UCSD-AML1 (cell line): ENCODE data around the gene ZNF710.
A peak's percentile ranks its signal among the peaks of the same experiment; 100 is the strongest.
"Not testable (repeated sequence)": the region's sequence is repeated elsewhere in the genome, so short reads cannot be mapped to it uniquely, and the experiment has no call there.

Experiments used
- DNase-seq: peaks from one replicate; lab custom pipeline; 2025; ENCODE audit not compliant: unreplicated experiment; lab: John Stamatoyannopoulos, UW

The ZNF710 gene

DNA sequence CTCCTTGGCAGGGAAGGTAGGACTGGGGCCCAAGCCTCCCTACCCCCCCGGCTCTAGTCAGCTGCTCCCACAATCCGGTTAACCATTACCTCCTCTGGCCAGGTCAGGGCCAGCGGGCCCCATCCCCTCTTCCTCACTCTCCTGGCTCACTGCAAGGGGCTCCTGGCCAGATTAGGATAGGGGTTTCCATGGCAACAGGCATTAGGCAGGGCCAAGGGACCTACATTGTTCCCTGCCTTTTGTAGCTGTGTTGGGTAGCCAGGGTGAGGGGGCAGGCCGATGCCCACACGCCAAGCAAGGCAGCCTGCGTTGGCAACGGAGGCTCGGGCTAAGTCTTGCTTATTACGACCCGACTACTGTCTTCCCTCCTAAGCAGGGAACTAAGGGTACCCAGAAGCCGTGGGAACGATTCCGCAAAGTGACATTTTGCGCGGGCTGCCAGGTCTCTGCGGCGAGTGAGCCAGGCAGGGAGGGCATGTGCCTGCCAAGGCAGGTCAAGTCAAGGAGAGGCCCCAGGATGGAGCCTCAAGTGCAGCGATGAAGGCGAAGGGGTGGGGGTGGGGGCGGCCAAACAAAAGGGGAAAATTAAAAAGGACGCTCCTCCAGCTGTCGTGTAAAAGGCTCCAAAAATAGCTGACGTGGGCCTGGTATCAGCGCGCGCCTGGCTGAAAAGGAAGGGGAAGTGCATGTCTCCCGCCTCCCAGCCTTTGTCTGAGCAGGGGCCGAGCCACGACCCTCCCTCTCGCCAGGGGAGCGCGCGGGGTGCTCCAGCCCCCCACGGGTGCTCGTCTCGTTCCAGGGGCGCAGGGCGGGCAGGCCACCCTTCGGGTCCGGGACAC lies 100.2 kb downstream of the ZNF710 start:
- peak; percentile 65 for DNase-seq

DNA sequence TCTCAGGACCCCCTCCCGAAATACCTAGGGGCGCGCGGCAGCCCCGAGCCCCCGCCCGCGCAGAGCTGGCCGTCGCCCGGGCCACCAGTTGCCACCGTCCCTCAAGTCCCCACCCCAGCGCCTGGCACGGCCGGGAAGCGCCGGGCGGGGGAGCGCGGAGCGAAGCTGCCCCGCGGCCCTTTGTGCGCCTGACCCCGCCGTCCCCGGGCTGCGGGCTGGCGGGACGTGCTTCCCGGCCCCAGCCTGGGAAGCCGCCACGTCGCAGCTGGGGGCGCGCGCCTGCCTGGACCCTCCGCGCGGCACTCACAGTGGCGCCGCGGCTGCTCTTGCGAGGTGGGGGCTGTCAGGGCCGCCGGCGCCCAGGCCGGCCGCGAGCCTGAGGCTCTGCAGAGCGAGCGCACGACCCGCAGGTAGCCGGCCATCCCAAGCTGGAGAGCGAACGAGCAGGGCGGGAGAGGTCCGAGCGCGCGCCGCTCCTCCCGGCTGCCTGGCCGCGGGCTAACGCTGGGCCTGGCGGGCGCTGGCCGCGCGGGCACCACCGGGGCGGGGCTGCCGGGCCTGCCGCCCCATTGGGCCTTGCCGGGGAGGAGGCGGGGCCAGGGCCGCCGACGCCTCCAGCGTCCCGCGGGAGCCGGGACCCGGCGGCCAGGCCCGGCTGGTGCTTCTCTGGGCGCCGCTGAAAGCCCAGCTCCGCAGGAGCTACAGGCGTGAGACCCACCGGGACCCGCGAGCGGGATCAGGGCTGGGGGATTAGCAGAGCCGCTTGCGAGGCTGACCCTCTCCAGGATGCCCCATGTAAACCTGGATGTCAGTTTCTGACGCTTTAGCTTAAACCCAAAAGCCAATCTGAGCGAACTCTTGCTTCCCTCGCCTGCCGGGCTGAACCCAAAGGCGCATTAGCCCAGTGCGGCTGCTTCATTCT lies 101.1 kb downstream of the ZNF710 start, which contains the start of gene IDH2:
Gene IDH2 (minus strand): TSS at position 500 of the 922 bp plus-strand sequence. CDS start 78 bp downstream, at position 422.
- DNase-seq: peak; percentile 86

DNA sequence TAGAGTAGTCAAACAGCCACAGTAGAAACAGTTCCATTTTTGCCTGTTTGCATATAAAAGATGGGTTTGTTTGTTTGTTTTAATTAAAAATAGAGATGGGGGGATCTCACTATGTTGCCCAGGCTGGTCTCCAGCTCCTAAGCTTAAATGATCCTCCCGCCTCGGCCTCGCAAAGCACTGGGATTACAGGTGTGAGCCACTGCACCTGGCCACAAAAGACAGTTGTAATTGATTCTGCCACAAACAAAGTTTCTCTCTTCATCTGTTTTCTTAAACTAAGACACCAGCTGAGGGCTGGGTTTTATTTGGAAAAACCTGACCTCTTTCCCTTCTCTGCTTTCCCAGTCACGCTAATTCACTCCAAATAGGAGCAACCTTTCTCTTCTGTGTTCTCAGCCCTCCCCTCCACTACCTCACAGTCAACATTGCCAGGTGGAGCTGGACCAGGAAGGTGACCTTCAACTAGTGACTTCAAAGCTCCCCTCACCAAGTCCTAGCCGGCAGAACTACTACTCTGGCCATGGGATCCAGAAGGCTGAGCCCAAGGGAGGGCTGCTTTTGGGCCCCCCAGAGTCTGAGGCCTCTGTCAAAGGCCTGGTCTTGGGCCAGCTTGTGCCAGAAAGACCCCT lies 102.7 kb downstream of the ZNF710 start:
- no peak for DNase-seq

DNA sequence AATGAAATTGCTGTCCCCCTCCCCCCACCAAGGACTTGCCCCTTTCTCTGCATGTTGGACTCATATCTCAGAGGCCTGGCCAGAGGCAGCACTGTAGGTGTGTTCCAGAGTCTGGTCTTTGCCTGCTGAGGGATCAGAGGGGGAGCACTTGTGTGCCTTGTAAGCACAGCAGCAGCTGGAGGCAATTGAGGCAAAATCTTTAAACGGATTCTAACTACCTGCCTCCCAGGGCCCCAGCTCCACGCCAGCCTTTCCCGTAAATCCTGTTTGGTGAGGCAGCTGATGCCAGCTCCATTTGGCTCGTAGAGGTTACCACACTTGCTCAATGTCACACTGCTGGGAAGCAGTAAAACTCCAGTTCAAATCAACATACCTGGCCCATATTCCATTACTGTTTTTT lies 103.4 kb downstream of the ZNF710 start:
- DNase-seq: no peak

DNA sequence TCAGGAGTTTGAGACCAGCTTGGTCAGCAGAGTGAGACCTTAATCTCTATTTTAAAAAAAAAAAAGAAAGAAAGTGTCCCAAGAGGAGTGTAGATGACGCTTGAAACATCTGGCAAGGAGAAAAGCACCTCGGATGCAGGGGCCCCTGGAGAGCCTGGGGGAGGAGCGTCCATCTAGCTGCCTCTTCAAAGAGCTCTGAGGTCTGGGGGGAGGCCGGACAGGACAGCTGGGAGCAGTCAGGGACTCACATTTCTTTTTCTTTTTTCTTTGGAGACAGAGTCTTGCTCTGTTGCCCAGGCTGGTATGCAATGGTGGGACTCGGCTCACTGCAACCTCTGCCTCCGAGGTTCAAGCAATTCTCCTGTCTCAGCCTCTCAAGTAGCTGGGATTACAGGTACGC lies 104.4 kb downstream of the ZNF710 start:
- no peak for DNase-seq

DNA sequence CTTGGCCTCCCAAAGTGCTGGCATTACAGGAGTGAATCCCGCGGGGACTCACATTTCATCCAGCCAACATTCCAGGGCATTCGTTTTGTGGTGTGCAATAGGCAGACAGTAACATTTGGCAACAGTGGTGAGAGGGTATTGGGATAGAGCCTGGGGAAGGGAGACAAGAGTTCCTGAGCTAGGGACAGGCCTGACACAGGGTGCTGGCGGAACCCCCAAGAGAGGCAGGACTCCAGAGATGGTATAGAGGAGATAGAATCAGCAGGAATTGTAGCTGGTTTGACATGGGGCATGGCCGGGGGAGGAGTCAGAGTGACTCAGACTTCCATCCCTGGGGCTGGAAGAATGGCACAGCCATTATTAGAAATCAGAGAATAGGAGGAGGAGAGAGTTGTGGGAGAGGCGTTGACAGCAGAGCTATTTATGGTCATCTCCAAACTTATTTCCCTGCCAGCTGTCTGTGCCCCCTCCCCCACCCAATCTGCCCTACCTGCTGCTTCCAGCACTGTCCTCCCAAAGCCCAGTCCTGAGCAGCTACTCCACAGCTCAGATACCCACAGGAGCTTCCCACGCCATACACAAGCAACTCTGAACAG lies 105.5 kb downstream of the ZNF710 start:
- DNase-seq: no peak

DNA sequence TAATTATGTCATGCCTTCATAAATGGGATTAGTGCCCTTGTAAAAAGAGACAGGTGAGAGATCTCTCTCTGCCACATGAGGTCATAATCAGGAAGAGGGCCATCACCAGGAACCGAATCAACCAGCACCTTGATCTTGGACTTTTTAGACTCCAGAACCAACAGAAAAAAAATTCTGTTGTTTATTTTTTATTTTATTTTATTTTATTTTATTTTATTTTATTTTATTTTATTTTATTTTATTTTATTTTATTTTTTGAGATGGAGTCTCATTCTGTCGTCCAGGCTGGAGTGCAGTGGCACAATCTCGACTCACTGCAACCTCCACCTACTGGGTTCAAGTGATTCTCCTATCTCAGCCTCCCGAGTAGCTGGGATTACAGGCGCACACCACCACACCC lies 106.9 kb downstream of the ZNF710 start:
- DNase-seq: not testable (repeated sequence)

DNA sequence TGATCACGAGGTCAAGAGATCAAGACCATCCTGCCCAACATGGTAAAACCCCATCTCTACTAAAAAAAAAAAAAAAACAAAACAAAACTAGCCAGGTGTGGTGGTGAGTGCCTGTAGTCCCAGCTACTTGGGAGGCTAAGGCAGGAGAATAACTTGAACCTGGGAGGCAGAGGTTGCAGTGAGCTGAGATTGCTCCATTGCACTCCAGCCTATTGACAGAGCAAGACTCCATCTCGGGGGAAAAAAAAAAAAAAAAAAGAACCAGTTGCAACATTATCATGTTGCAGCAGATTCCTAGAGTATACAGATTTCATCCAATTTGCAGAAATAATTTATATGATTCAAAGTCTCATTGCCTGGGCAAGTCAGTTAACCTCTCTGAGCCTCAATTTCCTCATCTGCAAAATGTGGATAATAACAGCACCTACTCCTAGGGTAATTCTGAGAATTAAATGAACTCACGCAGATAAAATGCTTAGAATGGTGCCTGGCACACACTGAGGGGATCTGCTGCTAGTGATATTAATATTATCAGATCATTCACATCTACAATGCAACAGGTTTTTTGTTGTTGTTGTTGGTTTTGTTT lies 108.1 kb downstream of the ZNF710 start:
- not testable (repeated sequence) for DNase-seq

DNA sequence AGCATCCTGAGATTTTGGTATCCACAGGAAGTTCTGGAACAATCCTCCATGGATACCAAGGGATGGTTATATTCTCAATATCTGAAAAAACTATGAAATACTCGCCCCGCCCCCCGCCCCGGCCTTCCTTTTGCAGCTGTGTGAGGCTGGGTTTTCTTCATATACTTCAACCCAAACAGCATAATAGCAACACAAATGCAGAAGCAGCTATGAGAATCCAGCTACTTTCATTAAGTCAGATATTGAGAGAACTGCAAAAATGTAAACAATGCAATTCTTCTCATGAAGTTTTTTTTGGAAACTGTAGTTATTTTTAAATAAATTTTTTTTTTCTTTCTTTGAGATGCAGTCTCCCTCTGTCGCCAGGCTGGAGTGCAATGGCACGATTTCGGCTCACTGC lies 112.0 kb downstream of the ZNF710 start:
- DNase-seq: no peak

DNA sequence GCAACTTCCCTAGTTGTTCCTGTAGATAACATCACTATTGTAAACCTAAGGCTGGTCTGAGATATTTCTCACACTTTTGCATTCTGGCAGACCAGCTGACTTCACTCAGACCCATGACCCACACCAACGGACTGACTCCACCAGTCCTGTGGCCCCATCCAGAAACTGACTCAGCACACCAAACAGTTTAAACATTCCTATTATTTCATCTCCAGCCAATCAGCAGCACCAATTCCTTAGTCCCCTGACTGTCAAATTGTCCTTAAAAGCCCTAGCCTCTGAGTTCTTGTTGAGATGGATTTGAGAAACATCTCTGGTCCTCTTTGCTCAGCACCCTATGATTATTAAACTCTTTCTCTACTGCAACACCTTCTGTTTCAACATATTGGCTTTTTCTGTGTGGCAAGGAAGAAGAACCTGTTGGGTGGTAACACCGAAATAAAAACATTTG lies 113.4 kb downstream of the ZNF710 start:
- DNase-seq: no peak

DNA sequence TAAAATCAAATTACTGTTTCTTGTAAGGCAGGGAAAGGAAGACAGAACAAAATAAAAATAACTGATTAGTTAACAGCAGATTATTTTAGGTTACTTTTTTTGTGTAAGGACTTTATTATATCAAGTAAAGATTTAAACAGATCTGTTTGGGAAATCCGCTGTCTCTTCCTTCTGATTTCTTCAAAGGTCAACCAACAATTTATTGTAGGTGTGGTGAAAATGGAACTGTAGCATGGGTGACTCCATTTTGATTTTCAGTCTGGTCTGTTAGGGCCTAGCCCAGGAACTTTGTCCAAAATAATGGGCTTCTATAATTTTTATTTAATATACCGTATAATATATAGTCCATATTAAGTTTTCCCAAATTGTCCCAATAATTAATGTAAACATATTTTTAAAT lies 114.7 kb downstream of the ZNF710 start:
- DNase-seq: no peak

DNA sequence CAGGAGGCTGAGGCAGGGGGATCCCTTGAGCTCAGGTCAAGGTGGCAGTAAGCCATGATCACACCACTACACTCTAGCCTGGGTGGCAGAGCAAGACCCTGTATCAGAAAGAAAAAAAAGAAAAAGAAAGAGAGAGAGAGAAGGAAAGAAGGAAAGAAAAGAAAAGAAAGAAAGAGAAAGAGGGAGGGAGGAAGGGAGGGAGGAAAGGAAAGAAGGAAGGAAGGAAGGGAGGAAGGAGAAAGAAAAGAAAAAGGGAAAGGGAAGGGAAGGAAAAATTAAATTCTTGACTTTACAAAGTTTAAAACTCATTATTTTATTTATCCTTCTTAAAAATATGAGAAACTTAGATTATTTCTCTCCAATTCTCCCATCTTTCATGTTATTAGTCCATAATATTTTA lies 118.2 kb downstream of the ZNF710 start:
- no peak for DNase-seq

DNA sequence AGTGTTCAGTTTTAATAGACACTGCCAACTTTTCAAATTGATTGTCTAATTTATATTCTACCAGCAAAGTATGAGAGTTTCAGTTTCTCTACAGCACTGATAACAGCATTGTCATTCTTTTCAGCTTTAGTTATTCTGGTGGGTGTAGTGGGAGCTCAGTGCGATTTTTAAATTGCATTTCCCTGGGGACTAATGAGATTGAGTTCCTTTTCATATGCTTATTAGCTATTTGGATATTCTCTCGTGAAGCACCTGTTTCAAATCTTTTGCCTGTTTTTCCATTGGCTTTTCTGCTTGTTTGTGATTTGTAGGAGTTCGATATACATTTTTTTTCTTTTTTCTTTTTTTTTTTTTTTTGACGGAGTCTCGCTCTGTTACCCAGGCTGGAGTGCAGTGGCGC lies 120.0 kb downstream of the ZNF710 start:
- DNase-seq: no peak

DNA sequence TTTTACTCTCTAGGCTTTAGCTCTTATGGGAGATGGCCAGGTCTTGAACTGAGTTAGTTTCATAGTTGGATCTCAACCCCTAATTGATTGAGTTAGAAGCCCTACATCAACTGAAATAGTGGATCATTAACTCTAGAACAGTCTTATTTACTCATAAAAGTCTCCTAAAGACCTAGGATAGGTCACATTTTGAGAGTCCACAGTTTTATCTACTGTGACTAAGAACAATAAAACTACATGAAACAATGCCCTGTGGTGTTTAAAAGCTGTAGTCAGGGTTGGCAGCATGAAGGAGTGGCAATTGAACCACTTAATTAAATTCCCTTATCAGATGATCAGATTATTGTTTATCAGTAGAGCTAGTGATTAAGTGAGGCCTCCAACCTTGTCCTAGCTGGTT lies 123.4 kb downstream of the ZNF710 start:
- DNase-seq: no peak

DNA sequence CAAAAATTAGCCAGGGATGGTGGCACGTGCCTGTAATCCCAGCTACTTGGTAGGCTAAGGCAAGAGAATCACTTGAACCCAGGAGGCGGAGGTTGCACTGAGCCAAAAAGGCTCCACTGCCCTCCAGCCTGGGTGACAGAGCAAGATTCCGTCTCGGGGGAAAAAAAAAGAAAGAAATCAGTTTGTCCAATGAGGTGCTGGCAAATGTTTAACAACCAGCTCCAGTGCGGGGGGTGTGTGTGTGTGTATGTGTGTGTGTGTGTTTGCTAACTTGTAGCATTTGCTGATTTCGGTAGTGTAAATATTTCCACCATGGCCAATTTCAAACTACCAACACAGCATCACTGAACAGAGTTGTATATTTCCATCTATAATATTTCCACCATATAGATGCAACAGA lies 124.9 kb downstream of the ZNF710 start:
- DNase-seq: no peak

DNA sequence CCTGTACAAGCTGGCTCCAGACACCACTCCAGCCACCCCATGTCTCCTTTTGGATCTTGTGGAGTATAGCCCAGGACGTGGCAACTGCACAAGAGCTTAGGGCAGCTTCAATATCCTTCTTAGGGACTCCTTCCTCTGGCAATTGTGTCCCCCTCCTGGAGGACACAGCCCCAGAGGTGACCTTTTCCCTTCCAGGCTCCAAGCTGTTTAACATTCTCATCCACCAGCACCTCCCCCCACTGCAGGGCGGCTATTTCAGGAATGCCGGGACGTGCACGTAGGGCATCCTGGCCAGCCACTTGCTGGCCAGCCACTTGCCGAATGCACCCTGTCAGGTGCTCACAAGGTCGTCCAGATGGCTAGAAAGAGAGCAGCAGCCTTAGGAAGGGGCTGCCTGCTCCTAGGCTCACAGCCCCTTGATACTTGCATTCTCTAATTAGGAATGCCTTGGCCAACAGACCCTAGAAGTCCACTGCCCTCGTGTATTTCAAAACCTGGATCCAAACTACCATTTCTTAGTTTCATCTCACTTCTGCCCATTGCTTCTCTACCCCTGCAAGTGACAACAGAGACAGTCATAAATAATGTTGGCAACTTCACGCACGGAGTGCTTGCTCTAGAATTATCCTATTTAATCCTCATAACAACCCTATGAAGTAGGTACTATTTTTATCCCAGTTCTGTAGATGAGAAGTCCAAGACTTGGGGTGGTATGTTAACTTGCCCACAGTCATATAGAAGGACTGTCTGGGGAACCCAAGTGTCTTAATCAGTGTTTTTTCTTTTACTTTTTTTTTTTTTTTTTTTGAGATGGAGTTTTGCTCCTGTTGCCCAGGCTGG lies 125.7 kb downstream of the ZNF710 start:
- DNase-seq: no peak

DNA sequence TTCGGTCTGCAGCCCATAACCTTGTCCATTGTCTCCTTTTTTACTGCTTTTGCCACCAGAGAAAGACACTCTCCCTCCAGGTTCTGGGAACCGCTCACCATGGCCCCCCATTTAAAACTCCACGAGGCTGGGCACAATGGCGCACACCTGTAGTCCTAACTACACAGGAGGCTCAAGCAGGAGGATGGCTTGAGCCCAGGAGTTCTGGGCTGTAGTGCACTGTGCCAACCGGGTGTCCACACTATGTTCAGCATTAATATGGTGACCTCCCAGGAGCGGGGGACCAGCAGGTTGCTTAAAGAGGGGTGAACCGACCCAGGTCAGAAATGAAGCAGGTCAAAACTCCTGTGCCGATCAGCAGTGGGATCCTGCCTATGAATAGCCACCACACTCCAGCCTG lies 129.2 kb downstream of the ZNF710 start:
- DNase-seq: no peak
